T follicular helper cell (primary cell): ENCODE measurements around the gene PCED1A.
A peak's percentile ranks its signal among the peaks of the same experiment; 100 is the strongest.

Experiments used
- DNase-seq: peaks from one replicate; pipeline ENCODE4 v3.0.0-alpha.2; 2020; ENCODE audit warnings: low read depth
- total RNA-seq, 2 experiments: gene quantifications; one replicate each; lab custom pipeline; 2026; lab: John Stamatoyannopoulos, UW

The PCED1A gene, protein sequence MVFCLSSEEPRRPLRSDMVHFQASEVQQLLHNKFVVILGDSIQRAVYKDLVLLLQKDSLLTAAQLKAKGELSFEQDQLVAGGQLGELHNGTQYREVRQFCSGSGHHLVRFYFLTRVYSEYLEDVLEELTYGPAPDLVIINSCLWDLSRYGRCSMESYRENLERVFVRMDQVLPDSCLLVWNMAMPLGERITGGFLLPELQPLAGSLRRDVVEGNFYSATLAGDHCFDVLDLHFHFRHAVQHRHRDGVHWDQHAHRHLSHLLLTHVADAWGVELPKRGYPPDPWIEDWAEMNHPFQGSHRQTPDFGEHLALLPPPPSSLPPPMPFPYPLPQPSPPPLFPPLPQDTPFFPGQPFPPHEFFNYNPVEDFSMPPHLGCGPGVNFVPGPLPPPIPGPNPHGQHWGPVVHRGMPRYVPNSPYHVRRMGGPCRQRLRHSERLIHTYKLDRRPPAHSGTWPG
- 14.0 to 48.9 reads per million in 2 experiments for total RNA-seq

DNA sequence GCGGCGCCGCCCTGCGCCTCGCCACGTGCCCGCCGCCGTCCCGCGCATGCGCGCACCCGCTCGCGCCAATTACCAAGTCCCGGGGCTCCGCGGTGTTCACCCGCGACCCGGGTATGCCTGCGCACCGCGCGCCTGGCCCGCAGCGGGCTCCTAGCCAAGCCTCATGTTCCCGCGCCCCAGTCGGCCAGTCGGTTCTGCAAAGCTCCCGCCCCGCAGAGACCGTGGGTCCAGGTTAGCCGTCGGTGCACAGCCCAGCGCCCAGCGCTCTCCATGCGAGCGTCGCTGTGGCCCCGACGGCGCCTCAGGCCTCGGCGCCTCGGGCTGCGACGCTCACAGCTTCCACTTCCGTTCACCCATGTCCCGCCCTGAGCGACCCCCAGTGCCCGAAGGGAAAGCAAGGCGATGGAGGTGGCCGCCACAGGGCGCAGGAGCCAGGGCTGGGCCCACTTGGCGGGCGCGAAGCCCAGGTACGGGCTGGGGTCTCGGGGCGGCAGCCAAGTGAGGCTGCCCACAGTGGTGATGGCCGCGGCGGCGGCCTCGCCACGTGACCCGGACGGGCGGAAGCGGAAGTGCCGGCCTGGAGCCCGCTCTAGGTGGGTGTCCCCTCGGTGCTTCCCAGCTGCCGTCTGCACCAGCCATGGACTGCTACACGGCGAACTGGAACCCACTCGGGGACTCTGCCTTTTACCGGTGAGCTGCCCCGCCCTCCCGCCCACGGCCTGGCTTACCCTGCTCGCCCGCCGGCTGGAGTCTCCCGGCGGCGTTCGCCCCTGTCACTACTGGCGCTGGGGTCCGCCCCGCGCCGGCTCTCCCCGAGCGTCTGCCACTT is at the start of gene PCED1A, which contains the start of gene VPS16:
TSS of gene PCED1A (minus strand) at position 518 of the 829 bp plus-strand sequence. CDS start 743 bp downstream, outside the sequence.
TSS of gene VPS16 (plus strand) at position 608 of the 829 bp plus-strand sequence. CDS start at position 638, 30 bp downstream.
- DNase-seq: peak; percentile 82

DNA sequence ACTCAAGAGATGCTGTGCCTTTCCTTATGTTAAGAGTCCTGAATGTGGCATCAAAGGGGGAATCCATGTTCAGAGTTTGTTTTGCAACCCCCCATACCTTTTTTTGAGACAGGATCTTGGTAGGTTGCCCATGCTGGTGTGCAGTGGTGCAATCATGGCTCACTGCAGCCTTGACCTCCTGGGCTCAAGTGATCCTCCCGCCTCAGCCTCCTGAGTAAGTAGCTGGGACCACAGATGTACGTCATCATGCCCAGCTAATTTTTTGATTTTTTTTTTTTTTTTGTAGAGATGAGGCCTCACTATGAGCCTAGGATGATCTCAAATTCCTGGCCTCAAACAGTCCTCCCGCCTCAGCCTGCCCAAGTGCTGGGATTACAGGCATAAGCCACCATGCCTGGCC is 49.3 kb upstream of the PCED1A start:
- DNase-seq: no peak

DNA sequence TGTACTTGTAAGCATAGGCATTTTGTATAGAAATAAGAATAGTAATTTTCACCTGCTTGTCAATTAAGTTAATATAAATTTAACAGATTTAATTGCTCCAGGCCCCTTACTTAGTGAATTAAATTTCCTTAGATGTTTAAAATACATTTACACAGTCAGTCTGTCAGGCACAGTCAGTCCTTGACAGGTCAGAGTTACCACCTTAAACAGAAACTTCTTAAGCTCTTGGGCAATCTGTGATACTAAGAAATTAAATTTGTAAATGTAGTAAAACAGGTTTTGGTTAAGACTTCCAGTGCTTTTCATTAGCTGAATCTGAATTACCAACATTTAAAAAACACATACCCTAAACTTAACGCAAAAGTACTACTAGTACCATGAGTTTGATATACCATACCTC is 48.8 kb upstream of the PCED1A start:
- DNase-seq: no peak

DNA sequence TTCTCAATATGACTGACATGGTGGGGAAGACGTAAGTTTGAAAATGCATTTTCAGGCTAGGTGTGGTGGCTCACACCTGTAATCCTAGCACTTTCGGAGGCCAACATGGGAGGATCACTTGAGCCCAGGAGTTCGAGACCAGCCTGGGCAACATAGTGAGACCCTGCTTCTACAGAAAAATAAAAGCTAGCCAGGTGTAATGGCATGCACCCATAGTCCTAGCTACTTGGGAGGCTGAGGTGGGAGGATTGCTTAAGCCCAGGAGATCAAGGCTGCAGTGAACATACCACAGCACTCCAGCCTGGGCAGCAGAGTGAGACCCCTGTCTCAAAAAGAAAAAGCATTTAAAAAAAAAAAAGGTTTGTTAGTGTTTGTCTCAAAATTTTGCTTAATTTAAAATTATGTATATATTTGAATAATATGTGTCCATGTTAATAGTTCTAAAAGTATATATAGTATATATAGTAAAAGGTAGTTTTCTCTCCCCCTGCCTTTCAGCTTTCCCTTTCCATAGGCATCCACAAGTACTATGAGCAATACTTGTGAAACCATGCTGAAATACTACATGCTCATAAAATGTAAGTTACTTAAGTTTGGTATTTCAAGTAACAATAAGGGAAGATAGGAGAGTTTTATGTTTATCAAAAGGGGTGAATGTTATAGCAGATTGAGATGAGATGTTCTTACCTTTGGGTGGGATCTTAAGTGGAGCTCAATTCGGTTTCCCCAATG is 47.9 kb upstream of the PCED1A start:
- DNase-seq: no peak

DNA sequence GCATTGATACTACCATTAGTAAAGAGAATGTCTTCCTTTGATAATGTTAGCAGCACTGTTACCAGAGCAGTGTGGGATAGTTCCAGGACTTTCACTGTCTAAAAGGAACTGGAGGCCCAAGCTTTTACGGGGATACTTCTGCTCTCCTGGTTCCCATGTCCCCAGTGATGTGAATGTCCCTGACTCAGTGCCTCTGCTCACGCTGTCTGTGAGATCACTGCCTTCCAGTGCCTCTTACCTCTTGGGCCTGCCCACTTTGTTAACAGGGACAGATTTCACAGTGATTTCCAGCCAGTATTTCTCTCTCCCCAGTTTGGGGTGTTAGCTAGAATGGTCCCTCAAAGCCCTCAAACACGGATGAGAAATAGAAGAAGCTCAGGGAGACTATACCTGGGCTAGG is 47.3 kb upstream of the PCED1A start:
- no peak for DNase-seq

DNA sequence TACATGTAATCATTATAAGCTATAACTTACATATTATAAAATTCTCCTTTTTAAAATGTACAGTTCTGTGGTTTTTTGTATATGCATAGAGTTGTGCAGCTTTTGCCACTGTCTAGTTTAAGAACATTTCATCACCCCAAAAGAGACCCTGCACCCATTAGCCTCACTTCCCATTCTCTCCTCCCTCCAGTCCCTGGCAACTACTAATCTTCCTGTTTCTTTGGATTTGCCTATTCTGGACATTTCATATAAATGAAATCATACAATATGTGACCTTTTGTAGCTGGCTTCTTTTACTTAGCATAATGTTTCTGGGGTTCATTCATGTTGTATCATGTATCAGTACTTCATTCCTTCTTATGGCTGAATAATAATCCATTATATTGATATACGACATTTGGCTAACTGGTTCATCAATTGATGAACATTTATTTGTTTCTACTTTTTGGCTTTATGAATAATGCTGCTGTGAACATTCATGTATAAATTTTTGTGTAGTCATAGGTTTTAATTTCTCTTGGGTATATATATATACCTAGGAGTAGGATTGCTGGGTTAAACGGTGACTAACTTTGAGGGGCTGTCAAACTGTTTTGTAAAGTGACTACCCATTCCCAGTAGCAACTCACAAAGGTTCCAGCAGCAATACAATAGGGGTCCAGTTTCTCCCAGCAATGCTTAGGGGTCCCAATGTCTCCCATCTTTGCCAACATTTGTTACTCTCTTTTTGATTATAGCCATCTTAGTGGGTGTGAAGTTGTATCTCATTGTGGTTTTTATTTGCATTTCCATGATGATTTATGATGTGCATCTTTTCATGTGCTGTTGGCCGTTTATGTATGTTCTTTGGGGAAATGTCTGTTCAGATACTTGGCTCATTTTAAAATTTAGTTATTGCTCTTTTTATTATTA is 43.5 kb upstream of the PCED1A start:
- no peak for DNase-seq

DNA sequence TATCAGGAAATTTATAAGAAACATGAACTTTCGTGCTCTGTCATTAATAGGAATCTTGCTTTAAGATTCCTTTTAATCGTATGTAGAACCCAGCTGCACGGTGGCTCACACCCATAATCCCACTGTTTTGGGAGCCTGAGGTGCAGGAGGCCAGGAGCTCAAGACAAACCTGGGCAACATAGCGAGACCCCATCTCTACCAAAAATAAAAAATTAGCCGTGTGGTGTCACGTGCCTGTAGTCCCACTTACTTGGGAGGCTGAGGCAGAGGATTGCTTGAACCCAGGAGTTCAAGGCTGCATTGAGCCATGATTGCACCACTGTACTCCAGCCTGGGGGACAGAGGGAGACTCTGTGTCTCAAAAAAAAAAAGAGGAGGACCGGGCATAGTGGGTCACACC is 40.2 kb upstream of the PCED1A start:
- no peak for DNase-seq

DNA sequence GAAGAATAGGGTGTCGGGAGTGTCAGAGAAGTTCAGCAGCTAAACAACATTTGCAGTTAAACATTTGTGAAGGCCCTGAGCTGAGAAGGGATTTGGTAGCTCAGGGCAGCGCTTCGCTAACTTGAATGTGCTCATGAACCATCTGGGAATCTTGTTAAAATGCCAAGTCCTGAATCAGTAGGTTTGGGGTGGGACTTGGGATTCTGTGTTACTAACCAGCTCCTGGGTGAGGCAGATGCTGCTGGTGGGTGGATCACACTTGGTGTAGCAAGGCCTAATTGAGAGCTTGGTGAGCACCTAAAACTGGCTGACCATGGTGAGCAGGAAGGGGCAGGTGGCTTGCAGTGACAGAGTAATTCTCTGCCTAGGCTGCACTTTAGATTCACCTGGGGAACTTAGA is 38.7 kb upstream of the PCED1A start:
- DNase-seq: no peak

DNA sequence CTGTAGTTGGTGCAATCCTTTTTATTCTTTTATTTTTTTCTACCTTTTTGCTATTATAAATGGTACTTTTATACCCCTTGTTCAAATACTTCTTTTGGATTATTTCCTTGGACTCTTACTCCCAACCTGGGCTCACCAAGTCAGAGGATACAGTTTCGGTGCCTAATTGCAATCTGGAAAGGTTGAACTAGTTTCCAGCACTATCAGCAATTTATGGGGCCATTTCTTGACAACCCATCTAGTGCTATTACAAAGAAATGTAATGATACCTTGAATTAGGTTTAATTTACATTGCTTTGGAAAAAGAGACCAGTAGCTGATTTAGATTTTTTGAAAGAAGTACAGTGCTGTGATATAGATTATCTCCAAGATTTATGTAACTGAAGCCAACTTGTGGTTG is 38.1 kb upstream of the PCED1A start:
- no peak for DNase-seq

DNA sequence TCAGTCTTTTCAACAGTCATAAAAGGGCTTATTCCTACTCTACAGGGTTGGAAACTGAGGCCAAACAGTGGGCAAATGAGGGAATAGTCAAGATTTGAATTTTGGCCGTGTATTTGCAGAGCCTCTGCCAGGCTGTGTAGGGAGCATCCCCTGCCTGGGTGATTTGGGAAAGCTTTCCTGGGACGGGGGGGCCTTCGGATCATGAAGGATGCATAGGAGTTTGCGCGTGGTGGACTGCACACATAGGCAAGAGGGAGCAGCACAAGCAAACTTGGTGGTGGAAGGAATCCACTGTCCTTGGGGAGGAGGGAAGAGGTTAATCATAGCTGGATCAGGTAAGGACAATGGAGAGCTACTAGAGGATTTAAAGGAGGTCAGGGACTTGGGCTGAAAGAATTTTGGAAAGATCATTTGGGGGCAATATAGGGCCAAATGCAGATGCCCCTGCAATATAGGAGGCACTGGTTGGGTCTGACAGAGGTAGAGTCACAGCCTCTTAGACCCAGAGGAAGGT is 35.3 kb upstream of the PCED1A start:
- DNase-seq: no peak

DNA sequence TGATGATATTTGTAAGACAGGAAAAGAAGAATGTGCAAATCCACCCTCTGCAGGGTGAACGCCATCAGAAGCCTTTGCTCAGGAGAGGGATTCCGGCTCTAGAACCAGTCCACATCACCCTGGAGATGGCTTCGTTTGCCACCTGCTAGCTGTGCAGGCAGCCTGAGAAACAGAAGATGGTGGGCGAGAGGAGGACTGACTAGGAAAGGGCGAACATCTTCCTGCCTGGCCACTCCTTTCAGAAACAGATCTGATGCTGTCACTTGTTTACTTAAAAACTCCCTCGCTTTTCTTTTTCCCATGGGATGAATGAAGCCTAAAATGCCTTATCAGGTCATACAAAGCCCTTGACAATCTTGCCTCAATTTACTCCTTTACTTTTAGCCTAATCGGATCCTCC is 34.0 kb upstream of the PCED1A start:
- no peak for DNase-seq

DNA sequence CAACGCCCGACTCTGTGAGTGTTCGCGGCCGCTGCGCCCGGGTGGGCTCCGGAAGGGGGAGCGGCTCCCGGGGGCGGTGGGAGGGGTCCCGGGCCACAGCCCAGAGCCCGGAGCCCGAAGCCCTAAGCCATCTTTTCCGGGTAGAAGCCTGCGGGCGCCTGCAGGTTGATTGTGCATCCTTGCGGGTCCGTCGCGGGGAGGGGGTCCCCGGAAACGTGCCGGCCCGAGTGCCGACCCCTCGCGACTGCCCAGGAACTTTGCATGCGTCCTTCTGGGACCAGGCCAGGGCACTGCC is 33.2 kb upstream of the PCED1A start:
- DNase-seq: peak; percentile 37

DNA sequence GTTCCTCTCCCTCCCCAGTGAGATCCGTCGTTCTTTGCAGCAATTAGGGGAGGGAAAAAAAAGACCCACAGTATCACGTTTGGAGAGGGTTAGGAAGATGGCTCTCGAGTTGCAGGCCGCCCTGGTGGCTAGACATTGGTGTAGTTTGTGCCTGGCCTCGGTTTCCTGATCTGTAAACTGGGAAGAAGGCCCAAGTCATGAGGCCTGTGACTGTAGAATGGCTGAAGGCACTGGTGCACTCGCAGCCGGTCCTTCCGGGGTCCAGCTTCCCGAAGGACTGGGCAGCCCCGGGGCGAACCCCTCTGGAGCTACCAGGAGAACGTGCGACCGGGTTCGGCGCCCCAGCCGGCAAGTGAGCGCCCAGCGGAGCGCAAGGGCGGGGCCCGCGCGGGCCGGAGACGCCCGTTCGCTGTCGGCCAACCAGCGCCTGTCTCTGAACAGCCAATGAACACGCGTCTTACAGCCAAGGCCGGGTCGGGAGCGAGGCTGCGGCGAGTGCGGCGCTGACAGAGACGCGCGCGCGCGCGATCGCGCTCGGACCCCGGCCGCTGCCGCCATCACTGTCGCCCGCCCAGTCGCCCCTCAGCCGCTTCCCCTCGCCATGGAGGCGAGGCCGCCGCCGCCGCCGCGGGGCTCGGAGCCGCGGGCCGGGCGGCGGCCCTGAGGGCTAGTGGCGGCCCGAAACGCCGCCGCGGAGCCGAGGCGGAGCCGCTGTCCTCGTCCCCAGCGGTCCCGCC is 32.7 kb upstream of the PCED1A start, which contains the start of gene PTPRA:
TSS of gene PTPRA (plus strand) at position 472 of the 737 bp plus-strand sequence. CDS start 90,797 bp downstream, outside the sequence.
- DNase-seq: peak; percentile 87

DNA sequence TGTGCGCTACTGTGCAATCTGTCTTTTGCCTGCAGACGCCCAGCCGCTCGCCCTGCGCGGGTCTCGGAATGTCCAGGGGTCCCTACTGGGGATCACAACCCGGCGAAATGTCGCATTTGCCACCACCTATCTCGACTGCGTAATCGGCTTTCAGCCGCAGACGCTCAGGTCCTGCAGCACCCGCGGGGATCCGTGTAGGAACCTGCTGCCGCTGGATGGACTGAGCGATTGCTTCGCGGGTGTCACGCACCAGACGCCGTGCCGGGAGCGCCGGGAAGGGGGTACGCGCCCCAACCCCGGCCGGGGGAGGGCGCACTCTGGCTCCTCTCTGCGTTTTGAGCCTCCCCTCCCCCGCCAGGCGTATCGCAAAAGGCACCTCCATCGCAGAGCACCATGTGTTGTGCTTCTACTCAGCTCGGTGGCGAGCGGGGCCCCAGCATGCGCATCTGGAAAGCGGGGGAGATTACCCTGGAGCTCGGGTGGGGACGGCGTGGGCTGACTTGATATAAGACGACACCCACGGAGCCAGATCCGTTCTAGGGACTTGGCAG is 32.1 kb upstream of the PCED1A start:
- peak; percentile 73 for DNase-seq

DNA sequence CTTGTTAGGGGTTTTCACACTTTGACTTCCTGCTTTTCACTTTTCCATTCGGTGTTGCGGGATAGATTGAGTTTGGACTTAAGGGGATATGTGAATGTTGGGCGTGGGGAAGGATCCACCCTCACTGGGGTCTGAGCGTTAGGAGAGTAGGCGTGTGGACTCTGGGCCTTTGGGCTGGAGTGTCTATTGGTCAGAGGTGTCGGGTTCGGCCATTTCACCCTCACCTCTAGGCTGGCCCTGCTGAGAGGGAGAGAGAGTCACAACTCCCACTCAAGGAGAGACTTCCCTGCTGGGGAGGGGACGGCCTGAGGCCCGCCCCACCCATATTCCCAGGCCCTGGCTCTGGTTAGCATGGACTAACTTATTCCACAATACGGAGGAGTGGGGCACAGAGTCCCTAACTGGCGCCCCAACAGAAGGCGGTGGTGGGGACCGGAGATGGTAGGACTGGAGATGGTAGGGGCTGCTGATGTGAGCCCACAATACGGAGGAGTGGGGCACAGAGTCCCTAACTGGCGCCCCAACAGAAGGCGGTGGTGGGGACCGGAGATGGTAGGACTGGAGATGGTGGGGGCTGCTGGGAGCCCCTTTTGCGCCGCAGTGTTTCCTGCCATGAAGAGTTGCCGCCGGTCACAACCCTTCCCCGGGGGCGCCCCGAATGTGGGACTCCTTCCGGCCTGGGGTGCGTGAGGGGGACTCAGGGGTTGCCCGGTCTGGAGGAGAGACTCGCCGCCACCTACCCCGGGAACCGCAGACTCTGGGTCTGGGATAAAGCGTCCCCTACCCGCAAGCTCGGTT is 31.4 kb upstream of the PCED1A start:
- DNase-seq: no peak

DNA sequence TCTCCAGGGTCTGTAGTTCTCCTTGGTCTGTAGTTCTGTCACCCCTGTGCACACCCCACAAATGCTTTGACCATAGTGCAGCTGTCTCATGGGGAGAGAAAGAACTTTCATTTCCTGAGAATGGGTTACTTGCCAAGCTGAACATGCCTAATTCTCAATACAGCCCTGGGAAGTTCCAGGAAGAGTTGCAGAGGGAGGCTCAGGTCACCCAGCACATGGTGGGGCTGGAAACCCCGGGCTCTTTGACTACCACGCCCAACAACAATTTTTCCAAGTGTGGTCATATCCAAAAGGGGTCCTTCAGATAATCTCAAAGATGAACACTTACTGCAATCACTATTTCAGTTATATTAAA is 30.6 kb upstream of the PCED1A start:
- DNase-seq: no peak

DNA sequence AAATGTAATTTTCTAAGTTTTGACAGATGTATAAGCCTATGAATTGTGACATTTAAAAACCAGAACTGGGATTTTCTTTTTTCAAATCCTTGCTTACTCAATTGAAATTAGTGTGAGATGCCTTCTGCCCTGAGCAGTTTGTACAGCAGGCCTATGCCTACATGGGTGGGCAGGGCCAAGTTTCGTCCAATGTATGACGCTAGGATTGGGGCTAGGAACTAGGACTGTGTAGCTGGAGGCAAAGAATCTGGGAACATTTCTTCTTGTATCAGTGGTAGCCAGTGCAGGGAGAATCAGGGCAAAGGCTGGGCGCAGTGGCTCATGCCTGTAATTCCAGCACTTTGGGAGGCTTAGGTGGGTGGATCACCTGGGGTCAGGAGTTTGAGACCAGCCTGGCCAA is 28.9 kb upstream of the PCED1A start:
- DNase-seq: no peak

DNA sequence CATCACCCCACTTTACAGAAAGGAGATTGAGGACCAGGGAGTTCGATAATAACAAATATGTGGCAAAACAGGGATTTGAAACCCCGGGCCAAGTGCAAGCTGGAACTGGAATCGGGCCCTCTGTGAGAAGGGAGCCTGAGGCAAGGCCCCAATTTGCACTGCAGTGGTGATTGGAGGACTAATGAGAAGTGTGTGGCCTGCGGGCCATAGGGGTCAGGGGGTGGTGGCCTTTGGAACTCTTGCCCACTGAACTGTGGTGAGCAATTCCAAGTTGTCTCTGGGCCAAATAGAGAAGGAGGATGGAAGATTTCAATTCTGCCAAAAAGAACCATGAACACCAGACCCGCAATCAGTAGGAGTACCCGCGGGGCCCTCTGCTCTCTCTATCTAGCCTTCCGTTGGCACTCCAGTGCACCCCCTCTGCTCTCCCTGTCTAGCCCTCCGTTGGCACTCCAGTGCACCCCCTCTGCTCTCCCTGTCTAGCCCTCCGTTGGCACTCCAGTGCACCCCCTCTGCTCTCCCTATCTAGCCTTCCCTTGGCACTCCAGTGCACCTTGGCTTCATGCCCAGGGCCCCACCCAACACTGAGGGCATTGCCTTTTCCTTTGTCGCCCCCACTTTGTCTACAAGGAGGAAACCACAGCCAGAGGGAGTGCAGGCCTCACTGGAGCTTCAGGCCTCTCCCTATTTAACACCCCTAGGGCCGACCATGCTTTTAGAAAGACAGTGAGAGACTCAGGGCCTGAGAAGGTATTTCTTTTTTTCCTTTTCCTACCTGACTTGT is 26.8 kb upstream of the PCED1A start:
- DNase-seq: no peak
